GM10847 (cell line): ENCODE measurements around the gene GPX2.

Source experiments
- POLR2A ChIP-seq: IDR thresholded peaks from 2 replicates; pipeline ENCODE4 v1.6.1; 2011; ENCODE audit not compliant: insufficient read length; ENCODE audit errors: extremely low read depth

GPX2 gene

DNA sequence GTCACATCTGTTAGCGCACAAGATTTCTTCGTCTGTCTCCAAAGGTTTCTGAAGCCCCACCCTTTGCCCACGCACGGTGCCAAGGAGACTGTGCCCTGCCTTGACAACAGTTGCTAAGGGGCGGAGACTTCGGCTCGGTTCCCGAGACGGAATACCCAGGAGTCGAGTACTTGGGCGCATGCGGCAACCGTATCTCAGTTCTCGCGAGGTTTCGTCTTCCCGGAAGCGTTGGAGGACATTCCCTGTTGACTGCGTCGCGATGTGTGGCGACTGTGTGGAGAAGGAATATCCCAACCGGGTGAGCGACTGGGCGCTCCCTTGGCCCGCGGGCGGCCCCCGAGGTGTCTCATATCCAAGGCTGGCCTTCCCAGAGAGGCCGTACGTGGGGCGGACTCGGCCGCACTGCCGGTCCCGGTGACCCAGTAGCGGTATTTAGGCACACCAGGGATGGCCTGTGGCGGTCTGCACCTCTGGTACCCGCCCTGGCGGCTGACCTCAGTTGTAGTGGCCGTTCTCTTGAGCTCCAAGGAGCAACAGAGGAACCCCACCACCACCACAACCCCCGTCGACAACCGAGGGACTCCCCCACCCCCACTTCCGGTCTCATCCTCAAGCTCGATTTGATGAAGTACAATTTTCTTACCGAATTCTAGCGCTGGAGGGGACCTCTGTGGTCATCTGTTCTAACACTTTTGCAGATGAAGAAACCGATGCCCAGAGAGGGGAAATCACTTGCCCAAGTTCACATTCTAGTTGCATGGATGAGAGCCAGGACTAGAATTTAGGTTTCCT, 28.1 kb downstream of the GPX2 start, which contains the start of gene CHURC1:
TSS of gene CHURC1 (plus strand) at position 219 of the 792 bp plus-strand sequence. CDS start at position 260, 41 bp downstream.
- peak; percentile 80 for TF ChIP-seq POLR2A

DNA sequence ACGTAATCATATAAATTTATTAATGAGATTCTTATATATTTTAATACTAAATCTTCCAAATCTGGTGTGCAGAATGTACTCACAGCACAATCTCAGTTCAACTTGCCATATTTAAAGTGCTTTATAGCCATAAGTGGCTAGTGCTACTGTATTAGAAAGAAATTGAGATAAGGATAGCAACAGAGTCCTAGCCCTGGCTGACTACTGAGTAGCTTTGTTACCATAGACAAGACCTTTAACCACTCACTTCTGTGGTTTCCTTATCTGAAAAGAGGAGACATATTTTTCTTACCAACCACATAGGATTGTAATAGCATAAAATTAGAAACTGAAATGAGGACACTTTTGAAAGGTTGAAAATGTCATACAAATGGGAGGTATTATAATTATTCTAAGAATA, 30.3 kb downstream of the GPX2 start:
- no peak for TF ChIP-seq POLR2A

DNA sequence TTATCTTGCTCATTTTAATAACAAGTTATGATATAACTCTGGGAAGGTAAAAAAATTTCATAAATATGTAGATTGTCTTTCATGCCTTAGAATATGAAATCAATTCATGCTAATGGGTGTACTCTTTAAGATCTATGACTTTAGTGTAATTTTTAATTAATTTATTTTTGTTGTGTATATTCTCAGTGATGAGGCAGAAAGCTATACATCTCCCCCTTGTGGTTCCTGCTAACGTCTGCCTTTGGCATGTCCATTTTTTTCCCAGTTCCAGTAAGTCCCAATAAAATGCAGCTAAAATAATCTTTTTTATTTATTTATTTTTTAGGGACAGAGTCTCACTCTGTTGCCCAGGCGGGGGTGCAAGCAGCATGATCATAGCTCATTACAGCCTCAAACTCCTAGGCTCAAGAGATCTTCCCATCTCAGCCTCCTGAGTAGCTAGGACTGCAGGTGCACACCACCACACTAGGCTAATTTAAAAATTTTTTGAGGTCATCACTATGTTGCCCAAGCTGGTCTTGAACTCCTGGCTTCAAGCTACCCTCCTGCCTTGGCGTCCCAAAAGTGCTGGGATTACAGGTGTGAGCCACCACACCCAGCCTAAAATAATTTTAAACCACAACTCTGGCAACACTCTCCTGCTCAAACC, 31.6 kb downstream of the GPX2 start:
- TF ChIP-seq POLR2A = no peak

DNA sequence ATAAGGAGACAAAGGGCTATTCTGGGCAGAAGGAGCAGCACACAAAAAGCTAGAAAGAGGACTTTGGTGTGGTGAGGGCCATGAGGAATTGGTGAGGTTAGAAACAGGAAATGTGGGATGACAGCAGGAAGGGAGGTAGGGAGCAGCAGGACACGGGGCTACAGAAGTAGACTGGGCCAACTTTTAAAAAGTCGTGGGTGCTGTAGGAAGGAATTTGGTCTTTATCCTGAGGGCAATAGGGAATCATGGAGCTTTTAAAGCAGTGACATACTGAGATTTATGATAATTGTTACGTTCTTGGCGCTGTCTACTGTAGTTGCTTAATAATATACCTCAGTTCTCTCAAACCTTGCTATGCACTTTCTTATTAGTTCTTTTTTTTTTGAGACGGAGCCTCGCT, 36.5 kb downstream of the GPX2 start:
- TF ChIP-seq POLR2A = no peak

DNA sequence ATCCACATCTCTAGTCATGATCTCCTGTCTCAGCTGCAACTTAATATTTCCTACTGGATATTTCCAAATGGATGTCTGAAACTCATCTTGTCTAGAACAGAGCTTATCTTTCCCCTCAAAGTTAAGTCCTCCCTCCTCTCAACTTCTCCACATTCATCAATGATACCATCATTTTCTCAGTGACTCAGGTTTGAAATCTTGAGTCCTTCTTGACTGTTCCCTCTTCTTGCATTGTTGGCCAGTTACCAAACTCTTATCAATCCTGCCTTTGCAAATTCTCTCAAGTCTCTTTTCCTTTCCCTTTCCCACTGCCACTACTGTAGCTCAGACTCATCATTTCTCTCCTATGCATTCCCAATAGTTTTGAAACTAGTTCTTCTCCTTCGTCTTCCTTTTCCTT, 42.6 kb downstream of the GPX2 start:
- no peak for TF ChIP-seq POLR2A

DNA sequence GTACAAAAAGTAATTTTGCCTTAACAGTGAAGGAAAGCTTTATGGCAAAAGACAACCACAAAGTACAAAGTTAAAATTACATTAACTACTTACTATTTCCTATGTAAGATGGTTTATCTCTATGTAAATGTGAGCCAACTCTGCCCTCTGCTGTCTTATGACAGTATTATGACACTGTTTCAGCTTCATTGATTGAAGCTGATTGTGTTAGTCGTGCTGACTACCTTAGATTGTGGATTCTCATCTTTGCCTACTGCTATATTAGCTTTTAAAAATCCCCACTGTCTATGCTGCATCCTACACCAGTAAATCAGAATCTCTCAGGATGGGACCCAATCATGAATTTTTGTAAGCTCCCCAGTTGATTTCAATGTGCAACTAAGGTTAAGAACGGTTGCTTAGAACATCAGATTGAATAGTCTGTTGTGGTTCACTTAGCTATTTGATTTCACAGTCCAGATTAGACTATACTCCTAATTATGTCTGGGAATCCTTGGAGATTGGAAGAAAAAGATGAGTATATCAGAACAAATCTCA, 50.6 kb downstream of the GPX2 start:
- TF ChIP-seq POLR2A = no peak

DNA sequence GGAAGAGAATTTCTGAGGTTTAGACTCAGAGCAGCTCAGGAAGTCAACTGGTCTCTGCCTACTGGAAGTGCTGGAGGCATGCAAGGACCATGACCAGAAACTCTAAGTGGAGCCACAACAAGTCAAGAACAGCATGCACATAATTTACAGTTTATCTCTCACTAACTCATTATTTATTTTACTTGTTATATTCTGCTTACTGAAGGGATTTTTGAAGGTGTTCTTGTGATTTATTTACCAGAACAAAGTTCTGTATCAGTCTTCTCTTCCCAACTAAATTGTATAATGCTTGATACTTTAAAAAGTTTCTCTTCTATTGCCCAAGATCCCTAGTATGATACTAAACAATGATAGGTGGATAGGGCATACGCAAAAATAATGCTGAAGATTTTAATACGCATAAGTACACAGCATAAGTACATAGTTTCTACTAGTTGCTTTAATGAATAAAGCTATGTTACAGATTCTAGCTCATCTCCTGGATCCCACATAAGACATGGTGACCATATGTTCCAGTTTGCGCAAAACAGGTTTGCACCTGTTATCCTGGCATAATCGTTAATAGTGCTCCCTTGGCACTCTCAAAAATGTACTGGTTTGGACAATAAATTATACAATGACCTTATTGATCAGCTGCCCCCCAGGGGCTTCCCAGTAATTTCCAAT, 51.2 kb downstream of the GPX2 start:
- TF ChIP-seq POLR2A = no peak

DNA sequence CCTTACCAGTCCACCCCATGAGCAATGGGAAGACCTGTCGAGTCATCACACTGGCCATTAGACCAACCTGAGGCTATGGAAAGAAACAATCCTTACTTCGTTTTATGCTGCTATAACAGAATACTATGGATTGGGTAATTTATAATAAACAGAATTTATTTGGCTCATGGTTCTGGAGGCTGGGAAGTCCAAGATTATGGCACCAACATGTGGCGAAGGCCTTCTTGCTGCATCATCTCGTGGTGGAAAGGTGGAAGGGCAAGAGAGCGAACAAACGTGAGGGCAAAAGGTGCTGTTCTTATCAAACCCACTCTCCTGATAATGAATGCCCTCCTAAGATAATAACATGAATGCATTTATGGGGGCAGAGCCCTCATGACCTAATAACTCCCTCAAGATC, 53.2 kb downstream of the GPX2 start:
- TF ChIP-seq POLR2A = no peak
